Measurements from ENCODE around the gene RGS16. TPM values are rescaled to one million over a fixed set of nuclear protein-coding genes. Genes with fewer than 3 reads are reported as not detected.

The RGS16 gene
- total RNA-seq, 1 donor from 2014 or later, result 0.81 TPM

- TF ChIP-seq CTCF (conservative IDR thresholded peaks at IDR 0.05; ENCODE audit: low read depth, low read length), result no peak
- DNase-seq (ENCODE audit: low read depth), result no peak
Measured at GRCh38 chr1:182598296-182598695, 5.9 kb downstream of the RGS16 start.

GRCh38 chr1:182596934-182597333 is 7.3 kb downstream of the RGS16 start:
- H3K4me3 ChIP-seq (ENCODE audit: low read depth, low read length), result no peak overlapping the region
- DNase-seq (ENCODE audit: low read depth), result no peak
- no peak for TF ChIP-seq CTCF (conservative IDR thresholded peaks at IDR 0.05; ENCODE audit: low read depth, low read length)

More at GRCh38 chr1:182598296-182598695, 5.9 kb downstream of the RGS16 start:
- H3K4me3 ChIP-seq (ENCODE audit: low read depth, low read length), result no peak overlapping the region

DNA sequence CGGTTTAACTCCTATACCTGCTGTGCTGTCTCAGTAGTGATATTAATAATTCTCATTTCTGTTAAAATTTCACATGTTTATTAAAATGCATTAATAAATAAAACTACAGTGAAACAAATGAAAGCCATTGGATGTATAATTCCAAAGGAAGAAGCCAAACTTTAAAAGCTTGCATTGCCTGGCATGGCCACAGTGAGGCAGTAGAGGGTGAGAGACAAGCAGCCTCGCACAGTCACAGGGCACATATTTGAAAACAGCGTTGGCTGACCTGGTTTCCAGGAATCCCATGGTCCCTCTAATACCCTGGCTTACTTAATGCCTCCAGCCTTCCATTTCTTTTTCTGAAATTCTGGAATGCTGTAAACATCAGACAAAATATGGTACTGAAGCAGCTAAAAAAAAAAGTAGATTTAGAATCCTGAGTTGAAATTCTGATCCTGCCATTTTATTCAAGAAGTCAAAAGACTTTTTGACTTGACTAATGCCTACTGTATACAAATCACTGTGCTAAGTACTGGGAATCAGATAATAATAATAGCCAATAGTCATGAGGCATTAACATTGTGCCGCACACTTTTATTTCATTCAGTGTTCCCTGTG is 8.4 kb downstream of the RGS16 start:
- TF ChIP-seq CTCF (conservative IDR thresholded peaks at IDR 0.05; ENCODE audit: low read depth, low read length), result peak; percentile 95
- H3K4me3 ChIP-seq (ENCODE audit: low read depth, low read length), result no peak overlapping the region
- DNase-seq (ENCODE audit: low read depth), result peak; percentile 37

DNA sequence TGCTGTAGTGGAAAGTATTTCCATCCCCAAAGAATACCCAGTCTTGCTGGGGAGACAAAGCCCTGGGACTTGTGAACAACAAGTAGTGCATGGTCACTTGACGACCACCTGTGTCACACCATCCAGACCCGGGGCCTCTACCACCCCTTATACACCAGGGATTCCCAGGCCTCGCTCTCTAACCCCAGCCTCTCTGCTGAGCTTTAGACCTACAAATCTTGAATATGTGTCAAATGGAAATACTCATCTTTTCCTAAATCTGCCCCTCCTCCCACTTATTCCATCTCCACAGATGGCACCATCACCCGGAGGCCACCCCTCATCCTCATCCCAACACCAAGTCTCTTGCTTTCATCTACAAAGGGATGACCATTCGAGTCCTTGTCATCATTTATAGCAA is 14.3 kb downstream of the RGS16 start:
- H3K4me3 ChIP-seq (ENCODE audit: low read depth, low read length), result no peak overlapping the region
- TF ChIP-seq CTCF (conservative IDR thresholded peaks at IDR 0.05; ENCODE audit: low read depth, low read length), result no peak

DNA sequence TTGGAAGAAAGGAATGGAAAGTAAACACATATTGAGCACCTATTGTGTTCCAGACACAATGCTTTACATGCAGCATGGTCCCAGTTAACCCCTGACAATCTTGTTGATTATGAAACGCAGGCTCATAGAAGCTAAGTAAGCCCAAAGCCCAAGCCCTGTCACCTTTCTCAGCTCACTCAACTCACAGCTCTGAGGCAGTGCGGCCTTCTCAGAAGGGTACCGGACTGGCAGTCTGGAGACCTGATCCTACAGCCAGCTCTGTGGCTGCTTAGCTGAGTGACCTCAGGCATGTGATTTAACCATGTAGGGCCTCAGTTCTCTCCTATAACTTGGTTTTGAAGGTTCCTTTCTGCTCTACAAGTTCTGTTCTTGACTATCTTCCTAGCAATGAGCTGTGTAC is 14.7 kb downstream of the RGS16 start:
- H3K4me3 ChIP-seq (ENCODE audit: low read depth, low read length), result no peak overlapping the region
- TF ChIP-seq CTCF (conservative IDR thresholded peaks at IDR 0.05; ENCODE audit: low read depth, low read length), result no peak
- DNase-seq (ENCODE audit: low read depth), result no peak

More for the DNA sequence above, 14.3 kb downstream of the RGS16 start:
- no peak for DNase-seq (ENCODE audit: low read depth)

DNA sequence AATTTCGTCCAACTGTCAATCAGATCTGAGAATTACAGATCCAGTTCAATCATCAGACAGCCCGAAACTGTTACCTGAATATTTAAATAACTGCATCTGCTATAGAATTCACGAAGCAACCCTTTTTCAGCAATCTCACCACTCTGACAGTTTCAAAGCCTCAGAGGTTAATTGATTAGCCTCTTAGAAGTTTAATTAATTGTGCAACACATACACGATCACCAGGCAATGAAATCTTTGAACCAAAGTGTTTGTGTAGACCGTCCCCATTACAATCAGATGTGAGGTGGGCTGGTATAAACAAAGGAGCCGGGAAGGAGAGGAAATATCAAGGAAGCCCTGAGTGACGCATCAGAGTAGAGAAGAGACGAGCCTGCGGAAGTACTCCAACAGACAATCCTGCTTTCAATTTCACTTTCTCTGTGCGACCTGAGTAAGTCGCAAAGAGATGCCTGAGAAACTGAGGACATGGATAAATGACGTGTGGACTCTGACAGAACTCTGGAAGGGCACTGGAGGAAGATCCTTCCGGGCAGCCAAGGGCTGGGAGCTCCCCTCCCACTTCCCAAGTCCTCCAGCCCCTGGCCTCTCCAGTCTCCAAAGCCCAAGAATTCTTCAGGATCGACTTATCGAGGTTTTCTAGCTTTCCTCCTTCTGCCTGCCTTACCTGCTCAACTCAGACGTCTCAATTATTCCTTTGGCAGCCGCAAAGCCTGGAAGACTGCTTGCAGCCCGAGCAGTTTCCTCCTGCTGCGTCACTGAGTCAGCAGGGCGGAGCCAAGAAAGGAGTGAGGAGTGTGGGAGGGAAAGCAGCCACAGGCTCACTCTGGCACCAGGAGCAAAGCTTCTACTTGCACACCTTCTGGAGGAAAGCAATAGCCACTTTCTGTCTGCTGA is 15.4 kb downstream of the RGS16 start, which contains the start of gene RNASEL:
Gene RNASEL, minus strand, starts transcription at position 757 of the 897 bp plus-strand sequence. CDS start 2,450 bp downstream, outside the sequence.
- TF ChIP-seq CTCF (conservative IDR thresholded peaks at IDR 0.05; ENCODE audit: low read depth, low read length), result no peak
- peak within 1 kb of the TSS; percentile 73 for H3K4me3 ChIP-seq (ENCODE audit: low read depth, low read length)
- DNase-seq (ENCODE audit: low read depth), result peak; percentile 52

Measured in epithelial cell of proximal tubule (primary cell).